GM23338 (cell line): ENCODE measurements around the gene CEP68. TPM values are rescaled to one million over a fixed set of nuclear protein-coding genes. Genes with fewer than 3 reads are reported as not detected.

ENCODE experiments used
- ATAC-seq: fragments of 200-7000 bp; cut with Tn5 transposase; 3 replicates; pipeline ENCODE4 v1.9.1; 2020
- DNase-seq: peaks from one replicate; pipeline ENCODE4 v3.0.0-alpha.2; 2015; ENCODE audit warnings: low spot score
- H2AFZ ChIP-seq: fragments of 200-600 bp; sonication (generic); 2 replicates; pipeline ENCODE4 v1.8.0; 2016; ENCODE audit warnings: antibody characterized with exemption, mild to moderate bottlenecking, moderate library complexity
- H3F3A ChIP-seq: fragments of 200-600 bp; sonication (generic); replicated peaks from 2 replicates; pipeline ENCODE4 v1.8.0; 2017; ENCODE audit warnings: antibody characterized with exemption, mixed run types, low read depth
- H3K27ac ChIP-seq: fragments of 200-600 bp; sonication (generic); 2 replicates; pipeline ENCODE4 v1.6.1; 2016; ENCODE audit warnings: low read depth
- H3K27me3 ChIP-seq: fragments of 200-600 bp; sonication (generic); 2 replicates; pipeline ENCODE4 v1.8.0; 2016; ENCODE audit warnings: mild to moderate bottlenecking, mixed run types, moderate library complexity; ENCODE audit not compliant: insufficient read depth
- H3K36me3 ChIP-seq: fragments of 200-600 bp; sonication (generic); 2 replicates; pipeline ENCODE4 v1.8.0; 2016; ENCODE audit warnings: mild to moderate bottlenecking; ENCODE audit not compliant: insufficient read depth
- H3K4me1 ChIP-seq: fragments of 200-600 bp; sonication (generic); 2 replicates; pipeline ENCODE4 v1.8.0; 2016; ENCODE audit warnings: mild to moderate bottlenecking, moderate library complexity; ENCODE audit not compliant: insufficient read depth
- H3K4me2 ChIP-seq: fragments of 200-600 bp; sonication (generic); 2 replicates; pipeline ENCODE4 v1.7.1; 2017; ENCODE audit warnings: mixed run types
- H3K4me3 ChIP-seq: fragments of 200-600 bp; sonication (generic); 2 replicates; pipeline ENCODE4 v1.6.1; 2016; ENCODE audit warnings: mixed run types
- H3K79me2 ChIP-seq: fragments of 200-600 bp; sonication (generic); replicated peaks from 2 replicates; pipeline ENCODE4 v1.8.0; 2017; ENCODE audit warnings: mild to moderate bottlenecking; ENCODE audit not compliant: insufficient read depth
- H3K9me2 ChIP-seq: fragments of 200-600 bp; sonication (generic); 2 replicates; pipeline ENCODE4 v1.8.0; 2017; ENCODE audit not compliant: insufficient read depth
- H4K20me1 ChIP-seq: fragments of 200-600 bp; sonication (generic); replicated peaks from 2 replicates; pipeline ENCODE4 v1.8.0; 2017; ENCODE audit warnings: mild to moderate bottlenecking; ENCODE audit not compliant: insufficient read depth
- H3K27ac Mint-ChIP-seq: 2 replicates; pipeline ENCODE4 v1.8.0; 2020; ENCODE audit warnings: inconsistent platforms, mild to moderate bottlenecking, moderate library complexity, mixed read lengths
- H3K27me3 Mint-ChIP-seq: 3 replicates; pipeline ENCODE4 v1.8.0; 2022; ENCODE audit warnings: low read depth, mild to moderate bottlenecking, moderate library complexity, mixed read lengths, inconsistent platforms; ENCODE audit not compliant: insufficient read depth, poor library complexity
- H3K36me3 Mint-ChIP-seq: 3 replicates; pipeline ENCODE4 v1.8.0; 2021; ENCODE audit warnings: low read depth, mild to moderate bottlenecking, inconsistent platforms, moderate library complexity, mixed read lengths
- H3K4me1 Mint-ChIP-seq: 3 replicates; pipeline ENCODE4 v1.8.0; 2020; ENCODE audit warnings: mild to moderate bottlenecking, inconsistent platforms, mixed read lengths
- H3K4me3 Mint-ChIP-seq: 3 replicates; pipeline ENCODE4 v1.8.0; 2021; ENCODE audit warnings: moderate library complexity, mild to moderate bottlenecking, inconsistent platforms, mixed read lengths
- H3K9me3 Mint-ChIP-seq: 3 replicates; pipeline ENCODE4 v1.8.0; 2020; ENCODE audit warnings: moderate library complexity, mild to moderate bottlenecking, inconsistent platforms, mixed read lengths
- CREB1 ChIP-seq: fragments of 250-450 bp; sonication (Bioruptor Pico); IDR thresholded peaks from 2 replicates; pipeline ENCODE4 v1.5.0; 2020; ENCODE audit warnings: low read depth, mild to moderate bottlenecking, moderate library complexity
- EZH2 ChIP-seq: fragments of 200-600 bp; sonication (generic); IDR thresholded peaks from one replicate; pipeline ENCODE4 v1.8.0; 2017; ENCODE audit warnings: antibody characterized with exemption, mild to moderate bottlenecking, low read depth; ENCODE audit not compliant: unreplicated experiment
- EZH2phosphoT487 ChIP-seq: fragments of 200-600 bp; sonication (generic); IDR thresholded peaks from one replicate; pipeline ENCODE4 v1.8.1; 2018; ENCODE audit warnings: antibody characterized with exemption; ENCODE audit not compliant: unreplicated experiment
- JUNB ChIP-seq: IDR thresholded peaks from one replicate; pipeline ENCODE4 v1.6.1; 2016; ENCODE audit warnings: antibody characterized with exemption; ENCODE audit not compliant: unreplicated experiment
- NANOG ChIP-seq: IDR thresholded peaks from 2 replicates; pipeline ENCODE4 v1.6.1; 2016; ENCODE audit warnings: antibody characterized with exemption, borderline replicate concordance
- STAT1 ChIP-seq: IDR thresholded peaks from one replicate; pipeline ENCODE4 v1.6.1; 2016; ENCODE audit warnings: antibody characterized with exemption; ENCODE audit not compliant: unreplicated experiment
- ZNF114 ChIP-seq: fragments of 250-450 bp; sonication (Bioruptor Pico); IDR thresholded peaks from 2 replicates; pipeline ENCODE4 v1.5.0; 2020; ENCODE audit warnings: mild to moderate bottlenecking, moderate library complexity
- ZNF331 ChIP-seq: fragments of 250-450 bp; sonication (Bioruptor Pico); IDR thresholded peaks from 2 replicates; pipeline ENCODE4 v1.5.0; 2020; ENCODE audit warnings: low read depth, mild to moderate bottlenecking, moderate library complexity
- polyA plus RNA-seq: library from polyadenylated mRNA; unstranded; fragments of >200 nt; fragmentation: Nextera tagmentation; extraction: Ambion mirVana; gene quantifications from 2 replicates; pipeline ENCODE4 v1.2.1, GENCODE V29; 2016
- total RNA-seq: library from RNA; depleted of rRNA; stranded (reverse); fragments of >200 nt; shearing (Covaris generic); gene quantifications from 2 replicates; pipeline ENCODE4 v1.2.3, GENCODE V29; 2014
- TF ChIP-seq, protein P1 (sequence below): fragments of 250-450 bp; sonication (Bioruptor Pico); IDR thresholded peaks from 2 replicates; pipeline ENCODE4 v1.5.0; 2020; ENCODE audit warnings: mild to moderate bottlenecking, moderate library complexity
- TF ChIP-seq, protein P2 (sequence below): IDR thresholded peaks from 2 replicates; pipeline ENCODE4 v1.6.1; 2016; ENCODE audit warnings: antibody characterized with exemption

CEP68 gene
- total and polyA plus RNA-seq, 2 experiments from 2014 or later, result 13.0 to 24.4 TPM

DNA sequence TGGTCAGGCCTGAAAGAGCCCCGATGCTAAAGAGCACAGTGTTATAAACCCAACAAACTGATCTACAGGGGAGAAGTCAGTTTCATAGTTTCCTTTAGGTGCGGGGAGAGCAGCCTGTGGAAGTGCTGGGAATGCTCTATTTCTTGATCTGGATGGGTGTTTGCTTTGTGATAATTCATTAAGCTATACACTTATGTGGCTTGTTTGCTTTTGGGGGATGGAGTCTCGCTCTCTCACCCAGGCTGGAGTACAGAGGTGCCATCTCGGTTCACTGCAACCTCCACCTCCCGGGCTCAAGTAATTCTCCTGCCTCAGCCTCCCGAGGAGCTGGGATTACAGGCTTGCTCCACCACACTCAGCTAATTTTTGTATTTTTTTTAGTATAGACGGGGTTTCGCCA is 30.1 kb upstream of the CEP68 start:
- H4K20me1 ChIP-seq, result peaks cover 4% of the 10 kb centered on the region; the same call in 1 of the 2 replicates
- no peak for ATAC-seq

More for the DNA sequence above, 30.1 kb upstream of the CEP68 start:
- peaks cover 8% of the 10 kb centered on the region for H3K4me1 Mint-ChIP-seq
- no peak for TF ChIP-seq STAT1
- TF ChIP-seq EZH2phosphoT487, result no peak
- TF ChIP-seq, protein P1, sequence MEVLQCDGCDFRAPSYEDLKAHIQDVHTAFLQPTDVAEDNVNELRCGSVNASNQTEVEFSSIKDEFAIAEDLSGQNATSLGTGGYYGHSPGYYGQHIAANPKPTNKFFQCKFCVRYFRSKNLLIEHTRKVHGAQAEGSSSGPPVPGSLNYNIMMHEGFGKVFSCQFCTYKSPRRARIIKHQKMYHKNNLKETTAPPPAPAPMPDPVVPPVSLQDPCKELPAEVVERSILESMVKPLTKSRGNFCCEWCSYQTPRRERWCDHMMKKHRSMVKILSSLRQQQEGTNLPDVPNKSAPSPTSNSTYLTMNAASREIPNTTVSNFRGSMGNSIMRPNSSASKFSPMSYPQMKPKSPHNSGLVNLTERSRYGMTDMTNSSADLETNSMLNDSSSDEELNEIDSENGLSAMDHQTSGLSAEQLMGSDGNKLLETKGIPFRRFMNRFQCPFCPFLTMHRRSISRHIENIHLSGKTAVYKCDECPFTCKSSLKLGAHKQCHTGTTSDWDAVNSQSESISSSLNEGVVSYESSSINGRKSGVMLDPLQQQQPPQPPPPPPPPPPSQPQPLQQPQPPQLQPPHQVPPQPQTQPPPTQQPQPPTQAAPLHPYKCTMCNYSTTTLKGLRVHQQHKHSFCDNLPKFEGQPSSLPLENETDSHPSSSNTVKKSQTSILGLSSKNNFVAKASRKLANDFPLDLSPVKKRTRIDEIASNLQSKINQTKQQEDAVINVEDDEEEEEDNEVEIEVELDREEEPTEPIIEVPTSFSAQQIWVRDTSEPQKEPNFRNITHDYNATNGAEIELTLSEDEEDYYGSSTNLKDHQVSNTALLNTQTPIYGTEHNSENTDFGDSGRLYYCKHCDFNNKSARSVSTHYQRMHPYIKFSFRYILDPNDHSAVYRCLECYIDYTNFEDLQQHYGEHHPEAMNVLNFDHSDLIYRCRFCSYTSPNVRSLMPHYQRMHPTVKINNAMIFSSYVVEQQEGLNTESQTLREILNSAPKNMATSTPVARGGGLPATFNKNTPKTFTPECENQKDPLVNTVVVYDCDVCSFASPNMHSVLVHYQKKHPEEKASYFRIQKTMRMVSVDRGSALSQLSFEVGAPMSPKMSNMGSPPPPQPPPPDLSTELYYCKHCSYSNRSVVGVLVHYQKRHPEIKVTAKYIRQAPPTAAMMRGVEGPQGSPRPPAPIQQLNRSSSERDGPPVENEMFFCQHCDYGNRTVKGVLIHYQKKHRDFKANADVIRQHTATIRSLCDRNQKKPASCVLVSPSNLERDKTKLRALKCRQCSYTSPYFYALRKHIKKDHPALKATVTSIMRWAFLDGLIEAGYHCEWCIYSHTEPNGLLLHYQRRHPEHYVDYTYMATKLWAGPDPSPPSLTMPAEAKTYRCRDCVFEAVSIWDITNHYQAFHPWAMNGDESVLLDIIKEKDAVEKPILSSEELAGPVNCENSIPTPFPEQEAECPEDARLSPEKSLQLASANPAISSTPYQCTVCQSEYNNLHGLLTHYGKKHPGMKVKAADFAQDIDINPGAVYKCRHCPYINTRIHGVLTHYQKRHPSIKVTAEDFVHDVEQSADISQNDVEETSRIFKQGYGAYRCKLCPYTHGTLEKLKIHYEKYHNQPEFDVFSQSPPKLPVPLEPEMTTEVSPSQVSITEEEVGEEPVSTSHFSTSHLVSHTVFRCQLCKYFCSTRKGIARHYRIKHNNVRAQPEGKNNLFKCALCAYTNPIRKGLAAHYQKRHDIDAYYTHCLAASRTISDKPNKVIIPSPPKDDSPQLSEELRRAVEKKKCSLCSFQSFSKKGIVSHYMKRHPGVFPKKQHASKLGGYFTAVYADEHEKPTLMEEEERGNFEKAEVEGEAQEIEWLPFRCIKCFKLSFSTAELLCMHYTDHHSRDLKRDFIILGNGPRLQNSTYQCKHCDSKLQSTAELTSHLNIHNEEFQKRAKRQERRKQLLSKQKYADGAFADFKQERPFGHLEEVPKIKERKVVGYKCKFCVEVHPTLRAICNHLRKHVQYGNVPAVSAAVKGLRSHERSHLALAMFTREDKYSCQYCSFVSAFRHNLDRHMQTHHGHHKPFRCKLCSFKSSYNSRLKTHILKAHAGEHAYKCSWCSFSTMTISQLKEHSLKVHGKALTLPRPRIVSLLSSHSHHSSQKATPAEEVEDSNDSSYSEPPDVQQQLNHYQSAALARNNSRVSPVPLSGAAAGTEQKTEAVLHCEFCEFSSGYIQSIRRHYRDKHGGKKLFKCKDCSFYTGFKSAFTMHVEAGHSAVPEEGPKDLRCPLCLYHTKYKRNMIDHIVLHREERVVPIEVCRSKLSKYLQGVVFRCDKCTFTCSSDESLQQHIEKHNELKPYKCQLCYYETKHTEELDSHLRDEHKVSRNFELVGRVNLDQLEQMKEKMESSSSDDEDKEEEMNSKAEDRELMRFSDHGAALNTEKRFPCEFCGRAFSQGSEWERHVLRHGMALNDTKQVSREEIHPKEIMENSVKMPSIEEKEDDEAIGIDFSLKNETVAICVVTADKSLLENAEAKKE (CRISPR knock-in tag), result no peak
- TF ChIP-seq, protein P2, sequence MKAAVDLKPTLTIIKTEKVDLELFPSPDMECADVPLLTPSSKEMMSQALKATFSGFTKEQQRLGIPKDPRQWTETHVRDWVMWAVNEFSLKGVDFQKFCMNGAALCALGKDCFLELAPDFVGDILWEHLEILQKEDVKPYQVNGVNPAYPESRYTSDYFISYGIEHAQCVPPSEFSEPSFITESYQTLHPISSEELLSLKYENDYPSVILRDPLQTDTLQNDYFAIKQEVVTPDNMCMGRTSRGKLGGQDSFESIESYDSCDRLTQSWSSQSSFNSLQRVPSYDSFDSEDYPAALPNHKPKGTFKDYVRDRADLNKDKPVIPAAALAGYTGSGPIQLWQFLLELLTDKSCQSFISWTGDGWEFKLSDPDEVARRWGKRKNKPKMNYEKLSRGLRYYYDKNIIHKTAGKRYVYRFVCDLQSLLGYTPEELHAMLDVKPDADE, result no peak
- no peak for TF ChIP-seq JUNB
- TF ChIP-seq ZNF114 (CRISPR knock-in tag), result no peak
- TF ChIP-seq EZH2, result no peak
- no peak for TF ChIP-seq ZNF331 (CRISPR knock-in tag)
- no peak for TF ChIP-seq NANOG
- no peak for TF ChIP-seq CREB1
- DNase-seq, result no peak
- no peak overlapping the region for H3K4me3 Mint-ChIP-seq
- H3K36me3 Mint-ChIP-seq, result no peaks in the 10 kb centered on the region; the same call in 2 of the 3 replicates
- H3K4me1 ChIP-seq, result peaks cover 14% of the 10 kb centered on the region
- H3K27ac ChIP-seq, result no peak overlapping the region
- 0 out of 2 replicates have a peak, but pooled peaks cover 2% of the 10 kb centered on the region for H3K36me3 ChIP-seq
- no peak overlapping the region for H2AFZ ChIP-seq
- no peaks in the 10 kb centered on the region for H3F3A ChIP-seq
- no peaks in the 10 kb centered on the region for H3K27me3 Mint-ChIP-seq
- no peak overlapping the region for H3K27ac Mint-ChIP-seq
- no peak overlapping the region for H3K4me3 ChIP-seq
- no peaks in the 10 kb centered on the region for H3K9me2 ChIP-seq
- H3K9me3 Mint-ChIP-seq, result no peaks in the 10 kb centered on the region
- no peak overlapping the region for H3K4me2 ChIP-seq
- no peaks in the 10 kb centered on the region for H3K79me2 ChIP-seq
- no peaks in the 10 kb centered on the region for H3K27me3 ChIP-seq
